Stimulated activated CD4-positive, alpha-beta T cell treated with anti-CD3 and anti-CD28 coated beads, Interleukin-15, amount 100 ng/mL, for 1 hour (primary cell): ENCODE results near the gene CCT5.
"Not testable (repeated sequence)": the region's sequence is repeated elsewhere in the genome, so short reads cannot be mapped to it uniquely, and the experiment has no call there.

ENCODE experiments used
- DNase-seq, 2 donors: peaks; one replicate each; pipeline ENCODE4 v3.0.0-alpha.2; 2020; ENCODE audit warnings: low read depth in 1 of 2, low spot score in 1 of 2

CCT5 gene

GRCh38 chr5:10244342-10244944 lies 5.6 kb upstream of the CCT5 start:
- no peak for DNase-seq

- no peak for DNase-seq
Observed at GRCh38 chr5:10246761-10247160, 3.3 kb upstream of the CCT5 start.

GRCh38 chr5:10247217-10247616 lies 2.9 kb upstream of the CCT5 start:
- not testable (repeated sequence) for DNase-seq

- DNase-seq = no peak
Observed at GRCh38 chr5:10248378-10249260, 1.5 kb upstream of the CCT5 start.

DNA sequence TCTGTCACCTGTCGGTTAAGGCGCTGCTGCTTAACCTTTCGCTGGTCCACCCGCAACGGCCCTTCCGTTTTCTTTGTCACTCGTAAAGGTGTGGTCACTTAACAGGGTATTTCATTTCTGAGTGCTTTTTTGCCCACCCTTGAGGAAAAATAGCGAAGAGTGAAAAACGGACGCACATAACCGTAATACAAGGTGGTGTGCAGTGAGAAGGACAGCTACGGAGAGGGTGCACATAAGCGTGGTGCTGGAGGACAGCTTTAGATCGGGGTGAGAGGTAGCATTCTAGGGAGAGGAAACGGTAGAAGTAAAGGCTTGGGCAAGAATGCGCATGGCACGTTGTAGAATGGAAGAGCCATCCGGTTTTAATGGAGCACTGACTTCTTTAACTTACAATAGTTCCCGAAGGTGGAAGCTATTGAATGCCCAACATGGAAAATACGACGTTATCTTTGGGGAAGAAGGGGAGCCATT lies 761 bp downstream of the CCT5 start:
- no peak for DNase-seq

GRCh38 chr5:10251405-10251804 lies 1.3 kb downstream of the CCT5 start:
- DNase-seq = no peak

DNA sequence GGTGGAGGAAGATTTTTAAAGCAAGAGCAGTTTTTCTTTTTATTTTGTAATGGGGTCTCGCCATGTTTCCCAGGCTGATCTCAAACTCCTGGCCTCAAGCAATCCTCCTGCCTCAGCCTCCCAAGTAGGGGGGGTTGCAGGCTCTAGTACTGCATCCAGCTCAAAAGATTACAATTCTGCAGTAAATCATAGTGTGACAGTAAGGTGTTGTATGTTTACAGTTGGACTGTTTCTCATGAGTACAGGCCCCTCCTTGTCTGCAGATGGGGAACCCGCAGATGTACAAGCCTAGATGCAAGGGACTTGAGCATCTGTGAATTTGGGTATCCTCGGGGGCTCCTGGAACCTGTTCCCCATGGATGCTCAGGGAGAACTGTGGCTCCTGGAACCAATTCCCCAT lies 3.3 kb downstream of the CCT5 start:
- no peak for DNase-seq

DNA sequence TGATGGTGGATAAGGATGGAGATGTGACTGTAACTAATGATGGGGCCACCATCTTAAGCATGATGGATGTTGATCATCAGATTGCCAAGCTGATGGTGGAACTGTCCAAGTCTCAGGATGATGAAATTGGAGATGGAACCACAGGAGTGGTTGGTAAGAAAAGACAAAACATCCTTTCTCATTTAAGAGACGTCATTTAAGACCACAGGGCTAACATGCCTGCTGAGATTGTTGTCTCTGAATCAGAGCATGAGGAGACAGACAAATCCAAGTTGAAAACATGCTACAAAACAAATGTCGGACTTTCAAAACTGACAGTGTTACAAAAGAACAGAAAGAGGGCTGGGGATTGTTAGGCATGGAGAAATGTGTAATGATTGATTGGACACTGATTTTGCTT lies 4.6 kb downstream of the CCT5 start:
- DNase-seq = no peak

DNA sequence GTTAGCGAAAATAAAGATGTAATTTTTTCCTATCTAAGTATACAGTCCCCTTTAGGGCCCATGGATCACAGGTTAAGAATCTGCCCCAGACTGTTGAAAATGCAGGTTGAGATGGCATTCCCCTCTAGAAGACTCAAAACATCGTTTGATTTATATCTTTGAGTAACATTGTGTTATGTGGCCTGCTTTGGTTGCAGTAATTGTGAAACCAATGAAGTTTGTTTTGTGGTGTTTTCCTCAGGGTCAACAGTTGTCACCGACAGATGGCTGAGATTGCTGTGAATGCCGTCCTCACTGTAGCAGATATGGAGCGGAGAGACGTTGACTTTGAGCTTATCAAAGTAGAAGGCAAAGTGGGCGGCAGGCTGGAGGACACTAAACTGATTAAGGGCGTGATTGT lies 7.8 kb downstream of the CCT5 start:
- DNase-seq = no peak

DNA sequence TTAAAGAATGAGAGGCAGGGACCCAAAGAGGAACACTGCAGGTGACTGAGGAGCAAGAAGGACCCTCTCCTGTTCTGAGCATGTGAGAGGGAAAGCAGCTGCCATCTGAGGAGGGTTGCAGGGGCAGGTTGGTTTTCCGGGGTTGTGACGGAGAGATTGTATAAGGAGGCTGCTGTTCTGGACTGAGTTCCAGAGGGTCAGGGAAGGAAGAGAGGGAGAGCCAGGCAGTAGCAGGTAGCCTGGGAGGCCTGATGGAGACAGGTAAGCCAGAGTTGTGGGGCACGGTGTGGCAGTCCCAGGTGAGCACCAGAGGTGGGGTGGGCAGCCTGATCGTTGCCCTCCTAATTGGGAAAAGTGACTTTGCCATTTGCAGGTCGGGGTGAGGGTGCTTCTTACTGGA lies 9.8 kb downstream of the CCT5 start:
- no peak for DNase-seq

DNA sequence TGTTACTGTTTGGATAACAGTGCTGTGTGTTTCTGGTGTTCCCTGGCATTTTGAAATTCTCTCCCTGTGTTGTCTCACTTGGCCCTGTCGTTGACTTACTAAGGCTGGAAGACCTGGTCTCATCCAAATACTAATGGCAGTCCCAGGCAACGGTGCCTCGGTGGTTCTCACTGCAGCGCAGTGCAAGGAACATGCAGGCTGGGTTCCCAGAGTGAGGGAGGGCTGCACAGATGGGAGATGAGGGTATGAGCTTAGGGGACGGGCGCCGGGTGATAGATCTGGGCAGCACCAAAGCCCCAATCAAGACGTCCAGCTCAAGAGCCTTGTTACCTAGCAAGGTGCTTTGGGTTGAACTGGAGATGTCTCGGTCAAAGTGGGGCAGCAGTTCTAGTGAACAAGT lies 11.0 kb downstream of the CCT5 start:
- no peak for DNase-seq

DNA sequence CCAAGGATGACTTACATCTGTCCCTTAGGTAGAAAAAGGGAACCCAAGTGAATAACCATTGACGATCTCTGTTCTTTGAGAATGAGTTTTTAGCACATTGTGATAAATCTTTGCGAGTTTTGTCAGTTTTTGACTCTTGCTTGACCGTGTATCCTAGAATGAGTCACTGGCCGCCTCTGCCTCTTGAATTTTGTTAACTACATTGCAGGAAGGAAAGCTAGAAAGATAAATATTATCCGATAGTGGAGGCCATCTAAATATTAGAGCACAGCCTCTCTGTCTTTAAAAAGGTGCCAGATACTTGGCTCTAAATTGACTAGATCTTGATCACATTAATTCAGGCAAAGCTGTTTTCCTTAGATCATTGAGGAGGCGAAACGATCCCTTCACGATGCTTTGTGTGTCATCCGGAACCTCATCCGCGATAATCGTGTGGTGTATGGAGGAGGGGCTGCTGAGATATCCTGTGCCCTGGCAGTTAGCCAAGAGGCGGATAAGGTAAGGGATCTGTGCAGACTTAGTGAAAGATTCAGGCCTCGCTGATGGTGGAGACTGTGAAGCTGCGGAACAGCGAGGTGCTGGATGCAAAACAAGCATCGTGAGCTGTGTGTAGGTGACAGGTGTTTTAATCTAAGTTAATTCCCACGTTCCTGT lies 12.2 kb downstream of the CCT5 start:
- DNase-seq = no peak

GRCh38 chr5:10262995-10263394 lies 12.9 kb downstream of the CCT5 start:
- DNase-seq = no peak

- DNase-seq = no peak
Observed at GRCh38 chr5:10264604-10265003, 14.5 kb downstream of the CCT5 start.

DNA sequence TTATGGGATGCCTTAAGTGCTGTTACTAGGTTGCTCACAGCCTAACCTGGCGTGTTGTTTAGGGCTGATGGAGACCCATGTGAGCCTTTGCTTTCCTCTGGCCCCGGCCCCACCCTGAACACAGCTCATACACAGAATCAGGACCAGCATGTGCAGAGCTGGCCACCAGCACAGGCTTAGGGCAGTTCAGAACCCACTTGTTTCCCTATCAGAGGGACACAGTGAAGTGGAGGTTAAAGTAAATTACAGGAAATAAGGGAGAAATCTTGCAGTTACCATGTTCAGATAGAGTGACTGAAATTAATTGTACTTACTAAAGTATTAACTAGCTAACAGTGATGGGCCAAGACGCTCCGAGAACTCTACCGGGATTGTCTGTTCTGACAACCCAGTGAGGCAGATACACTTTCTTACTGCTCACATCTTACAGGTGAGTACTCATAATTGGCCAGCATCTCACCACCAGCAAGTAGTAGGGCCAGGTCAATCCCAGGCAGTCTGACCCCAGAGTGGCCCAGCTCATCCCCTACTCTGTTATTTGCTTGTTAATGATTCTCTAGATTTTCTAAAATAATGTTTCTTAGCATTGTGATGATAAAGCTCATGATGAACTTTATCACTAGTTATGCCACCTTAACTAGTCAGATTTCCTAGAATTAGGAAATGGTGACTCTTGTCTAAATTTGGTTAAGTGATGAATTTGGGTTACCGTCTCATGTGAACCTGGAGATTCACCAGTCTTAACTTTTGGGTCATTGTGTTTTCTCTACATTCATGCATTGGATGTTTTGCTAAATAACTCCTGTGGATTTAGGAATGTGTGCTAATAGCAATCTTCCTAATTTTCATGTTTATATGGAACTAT lies 15.4 kb downstream of the CCT5 start:
- DNase-seq = no peak

DNA sequence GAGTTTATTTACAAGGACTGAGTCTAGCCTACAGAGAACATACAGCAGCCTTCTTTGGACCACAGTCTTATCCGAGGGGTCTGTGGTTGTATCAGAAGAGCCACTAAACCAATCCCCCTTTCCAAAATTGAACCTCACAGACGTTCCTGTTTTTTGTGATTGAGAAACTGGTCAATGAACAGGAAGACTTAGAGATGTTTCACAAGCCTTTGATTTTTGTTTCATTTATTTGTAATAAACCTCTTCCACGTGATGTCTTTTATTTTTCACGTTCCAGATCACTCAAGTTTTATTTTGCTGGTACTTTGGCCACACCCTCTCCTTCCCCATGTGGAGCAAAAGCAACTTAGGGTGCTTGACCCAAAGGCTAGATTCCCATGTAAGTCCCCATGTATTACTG lies 16.1 kb downstream of the CCT5 start:
- no peak for DNase-seq

- DNase-seq = no peak
Observed at GRCh38 chr5:10266839-10267238, 16.8 kb downstream of the CCT5 start.

- DNase-seq = no peak
Observed at GRCh38 chr5:10268100-10268499, 18.0 kb downstream of the CCT5 start.

DNA sequence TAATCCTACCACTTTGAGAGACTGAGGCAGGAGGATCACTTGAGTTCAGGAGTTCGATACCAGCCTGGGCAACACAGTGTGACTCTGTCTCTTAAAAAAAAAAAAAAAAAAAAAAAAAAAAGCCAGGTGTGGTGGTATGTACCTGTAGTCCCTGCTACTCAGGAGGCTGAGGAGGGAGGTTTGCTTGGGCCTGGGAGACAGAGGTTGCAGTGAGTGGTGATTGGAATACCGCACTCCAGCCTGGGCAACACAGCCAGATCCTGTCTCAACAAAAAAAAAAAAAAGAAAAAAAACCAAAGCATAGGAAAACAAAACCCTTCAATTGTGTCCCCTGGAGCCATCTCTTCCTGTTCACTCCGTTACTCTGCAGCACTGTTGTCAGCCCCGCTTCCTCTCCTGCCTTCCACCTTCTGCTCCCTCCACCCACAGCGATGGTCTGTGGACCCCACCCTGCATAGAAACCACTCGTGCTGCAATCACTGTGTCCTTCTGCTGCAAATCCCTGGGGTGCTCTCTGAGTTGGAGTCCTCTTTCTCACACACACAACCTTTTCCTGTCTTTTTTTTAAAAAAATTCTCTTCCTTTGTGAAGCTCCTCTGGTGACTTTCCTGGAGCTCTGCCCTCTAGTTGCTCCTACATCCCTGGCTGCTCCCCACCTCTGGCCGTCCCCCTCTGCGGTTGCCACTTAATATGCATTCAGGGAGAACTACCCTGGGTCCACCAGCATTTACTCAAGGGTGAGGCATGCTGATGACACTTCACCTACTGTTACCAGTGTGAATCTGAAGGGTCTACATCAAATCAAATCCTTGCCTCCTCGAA lies 22.2 kb downstream of the CCT5 start:
- no peak for DNase-seq

DNA sequence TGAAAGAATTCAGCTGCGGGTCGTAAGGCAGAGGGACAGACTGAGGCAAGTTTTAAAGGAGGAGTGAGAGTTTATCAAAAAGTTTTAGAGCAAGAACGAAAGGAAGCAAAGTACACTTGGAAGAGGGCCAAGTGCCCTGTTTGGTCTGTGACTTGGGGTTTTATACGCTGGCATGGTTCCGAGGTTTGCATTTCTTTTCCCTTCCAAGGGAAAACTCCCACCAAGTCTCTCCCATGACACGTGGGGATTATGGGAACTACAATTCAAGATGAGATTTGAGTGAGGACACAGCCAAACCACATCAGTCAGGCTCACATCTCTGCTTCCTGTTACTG lies 22.8 kb downstream of the CCT5 start:
- DNase-seq = not testable (repeated sequence)
